HG02970 (cell line): ENCODE measurements around the gene ALPK1.
"Not testable (repeated sequence)": the region's sequence is repeated elsewhere in the genome, so short reads cannot be mapped to it uniquely, and the experiment has no call there.

Experiments
- ATAC-seq: cut with Tn5 transposase; IDR thresholded peaks from one replicate; pipeline ENCODE4 v1.9.1; 2021; ENCODE audit warnings: mild to moderate bottlenecking, moderate library complexity, moderate number of reproducible peaks; ENCODE audit not compliant: unreplicated experiment, low FRiP score

The ALPK1 gene

GRCh38 chr4:112296949-112297880, at the start of gene ALPK1:
Gene ALPK1 (plus strand): TSS chr4:112297369.
- ATAC-seq = no peak

GRCh38 chr4:112251019-112251643, 46.0 kb upstream of the ALPK1 start:
- no peak for ATAC-seq

- ATAC-seq = no peak
These were observed 44.9 kb upstream of the ALPK1 start for GRCh38 chr4:112252234-112252633.

GRCh38 chr4:112253382-112254000, 43.7 kb upstream of the ALPK1 start:
- no peak for ATAC-seq

GRCh38 chr4:112257098-112257497, 40.1 kb upstream of the ALPK1 start:
- ATAC-seq = no peak

GRCh38 chr4:112266823-112267222, 30.3 kb upstream of the ALPK1 start:
- ATAC-seq = no peak

GRCh38 chr4:112270051-112270450, 27.1 kb upstream of the ALPK1 start:
- ATAC-seq = no peak

- ATAC-seq = no peak
These were observed 26.3 kb upstream of the ALPK1 start for GRCh38 chr4:112270640-112271421.

- ATAC-seq = no peak
These were observed 24.9 kb upstream of the ALPK1 start for GRCh38 chr4:112272292-112272691.

- no peak for ATAC-seq
These were observed 22.2 kb upstream of the ALPK1 start for GRCh38 chr4:112274959-112275358.

GRCh38 chr4:112276113-112276512, 21.1 kb upstream of the ALPK1 start:
- no peak for ATAC-seq

GRCh38 chr4:112277220-112277619, 19.9 kb upstream of the ALPK1 start:
- no peak for ATAC-seq

GRCh38 chr4:112277705-112278448, 19.3 kb upstream of the ALPK1 start:
- ATAC-seq = no peak

- ATAC-seq = peak; percentile 42
These were observed 17.9 kb upstream of the ALPK1 start for GRCh38 chr4:112279025-112279881.

- no peak for ATAC-seq
These were observed 17.3 kb upstream of the ALPK1 start for GRCh38 chr4:112279882-112280315.

- no peak for ATAC-seq
These were observed 16.6 kb upstream of the ALPK1 start for GRCh38 chr4:112280386-112281056.

- ATAC-seq = not testable (repeated sequence)
These were observed 15.2 kb upstream of the ALPK1 start for GRCh38 chr4:112281895-112282398.
